ENCODE measurements around the gene SLC2A1. TPM values are rescaled to one million over a fixed set of nuclear protein-coding genes. Genes with fewer than 3 reads are reported as not detected.
A peak's percentile ranks its signal among the peaks of the same experiment; 100 is the strongest.

The SLC2A1 gene
- total RNA-seq, 1 experiment from 2014 or later = 30.4 TPM

DNA sequence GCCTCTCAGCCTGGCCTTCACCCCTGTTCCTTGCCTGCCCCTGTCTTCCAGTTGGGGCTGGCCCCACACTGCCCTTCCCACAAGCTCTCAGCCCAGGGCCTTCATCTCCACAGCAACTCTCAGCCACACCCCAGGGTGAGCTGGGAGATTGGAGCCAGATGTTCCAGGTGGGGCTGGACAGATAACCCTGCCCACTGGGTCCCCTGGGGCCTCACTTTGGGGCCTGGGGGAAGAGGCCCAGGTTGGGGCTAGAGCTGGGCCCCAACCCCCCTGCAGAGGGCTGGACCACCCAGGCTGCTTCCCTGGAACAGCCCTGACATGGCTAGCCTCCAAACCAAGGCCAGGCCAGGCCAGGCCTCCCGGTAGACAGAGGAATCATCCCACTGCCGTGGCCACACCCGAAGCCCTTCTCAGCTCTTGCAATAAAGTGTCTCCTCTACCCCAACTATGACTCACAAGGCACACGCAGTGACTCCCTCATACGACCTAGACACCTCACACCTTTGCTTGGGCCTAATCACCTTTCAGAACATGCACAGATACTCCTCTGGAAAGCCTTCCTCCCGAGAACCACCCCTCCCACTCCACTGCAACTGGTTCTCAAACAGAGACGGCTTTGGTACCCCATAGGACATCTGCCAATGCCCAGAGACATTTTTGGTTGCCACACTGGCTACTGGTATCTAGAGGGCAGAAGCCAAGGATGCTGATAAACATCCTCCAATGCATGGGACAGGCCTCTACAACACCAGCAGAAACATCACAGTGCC lies 22.2 kb downstream of the SLC2A1 start:
- in situ Hi-C loops (cut with HindIII; ENCODE audit: low pct_unique_long_range_greater_than_20kb, low sequenced_read_pairs) = no loop called here
- DNase-seq (ENCODE audit: low read depth, low spot score) = no peak

DNA sequence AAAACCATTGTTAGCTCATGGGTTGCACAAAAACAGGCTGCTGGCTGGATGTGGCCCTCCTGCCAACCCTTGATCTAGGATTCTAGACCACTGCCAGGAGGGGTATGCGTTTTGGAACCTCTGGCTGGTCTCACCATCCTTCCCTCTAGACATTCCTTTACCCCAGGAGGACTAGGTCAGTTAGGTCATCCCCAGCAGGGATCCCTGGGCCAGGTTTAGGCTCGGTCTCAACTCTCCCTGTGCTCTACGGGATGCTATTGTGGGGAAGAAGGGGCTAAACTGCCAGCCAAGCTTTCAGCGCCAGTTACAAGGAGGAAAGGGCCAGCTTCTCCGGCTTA lies 22.7 kb downstream of the SLC2A1 start:
- DNase-seq (ENCODE audit: low read depth, low spot score) = no peak
- in situ Hi-C loops (cut with HindIII; ENCODE audit: low pct_unique_long_range_greater_than_20kb, low sequenced_read_pairs) = no loop called here

DNA sequence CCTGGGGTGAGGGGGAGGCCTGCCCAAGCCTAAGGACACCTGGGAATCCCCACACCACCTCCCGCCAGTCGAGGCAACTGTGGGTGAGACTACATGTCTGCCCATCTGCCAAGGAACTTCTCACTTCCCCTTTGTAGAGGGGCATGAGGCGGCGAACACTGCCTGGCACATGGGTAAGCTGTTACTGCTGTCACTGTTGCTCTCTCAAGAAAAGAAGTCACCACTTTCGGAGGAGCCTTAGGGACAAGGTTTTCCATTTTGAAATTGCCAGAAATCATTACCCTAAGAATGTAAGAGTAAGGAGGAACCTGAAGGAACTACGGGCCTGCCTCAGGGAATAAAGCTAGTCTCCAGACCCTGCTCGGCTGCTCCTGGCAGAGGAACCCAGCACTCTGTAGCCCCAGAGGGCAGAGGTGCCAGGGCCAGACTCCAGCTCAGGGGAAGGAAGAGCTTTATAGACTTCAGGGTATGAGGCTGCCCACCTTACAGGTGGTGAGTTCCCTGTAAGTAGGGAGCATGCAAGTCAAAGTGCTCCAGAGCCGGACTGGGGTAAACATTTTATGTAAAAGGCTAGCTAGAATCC lies 23.3 kb downstream of the SLC2A1 start:
- in situ Hi-C loops (cut with HindIII; ENCODE audit: low pct_unique_long_range_greater_than_20kb, low sequenced_read_pairs) = no loop called here
- no peak for DNase-seq (ENCODE audit: low read depth, low spot score)

- DNase-seq (ENCODE audit: low read depth, low spot score) = no peak
- in situ Hi-C loops (cut with HindIII; ENCODE audit: low pct_unique_long_range_greater_than_20kb, low sequenced_read_pairs) = no loop called here
Observed at GRCh38 chr1:42934541-42935312, 23.9 kb downstream of the SLC2A1 start.

GRCh38 chr1:42933610-42934491 lies 24.8 kb downstream of the SLC2A1 start:
- in situ Hi-C loops (cut with HindIII; ENCODE audit: low pct_unique_long_range_greater_than_20kb, low sequenced_read_pairs) = no loop called here
- no peak for DNase-seq (ENCODE audit: low read depth, low spot score)

- in situ Hi-C loops (cut with HindIII; ENCODE audit: low pct_unique_long_range_greater_than_20kb, low sequenced_read_pairs) = no loop called here
- no peak for DNase-seq (ENCODE audit: low read depth, low spot score)
Observed at GRCh38 chr1:42933060-42933586, 25.5 kb downstream of the SLC2A1 start.

- in situ Hi-C loops (cut with HindIII; ENCODE audit: low pct_unique_long_range_greater_than_20kb, low sequenced_read_pairs) = no loop called here
- DNase-seq (ENCODE audit: low read depth, low spot score) = no peak
Observed at GRCh38 chr1:42932442-42932941, 26.2 kb downstream of the SLC2A1 start.

- DNase-seq (ENCODE audit: low read depth, low spot score) = no peak
- in situ Hi-C loops (cut with HindIII; ENCODE audit: low pct_unique_long_range_greater_than_20kb, low sequenced_read_pairs) = no loop called here
Observed at GRCh38 chr1:42931911-42932422, 26.7 kb downstream of the SLC2A1 start.

DNA sequence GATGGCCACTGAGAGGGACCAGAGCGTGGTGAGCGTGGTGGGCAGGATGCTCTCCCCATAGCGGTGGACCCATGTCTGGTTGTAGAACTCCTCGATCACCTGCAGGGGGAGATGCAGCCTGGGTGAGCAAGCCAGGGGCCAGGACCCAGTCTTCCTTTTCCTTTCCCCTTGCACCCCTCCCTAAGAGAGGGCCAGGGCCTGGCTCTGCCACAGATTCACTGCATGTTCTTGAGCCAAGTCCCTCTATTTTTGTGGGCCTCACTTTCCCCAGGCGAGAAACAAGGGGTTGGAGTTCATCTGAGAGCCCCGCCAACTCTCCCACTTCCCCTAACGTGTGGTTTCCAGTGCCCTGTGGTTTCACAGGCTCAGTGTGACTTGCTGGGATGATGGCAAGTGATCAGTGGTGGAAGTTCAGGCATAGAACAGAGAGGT lies 27.5 kb downstream of the SLC2A1 start:
- in situ Hi-C loops (cut with HindIII; ENCODE audit: low pct_unique_long_range_greater_than_20kb, low sequenced_read_pairs) = no loop called here
- DNase-seq (ENCODE audit: low read depth, low spot score) = peak; percentile 52

DNA sequence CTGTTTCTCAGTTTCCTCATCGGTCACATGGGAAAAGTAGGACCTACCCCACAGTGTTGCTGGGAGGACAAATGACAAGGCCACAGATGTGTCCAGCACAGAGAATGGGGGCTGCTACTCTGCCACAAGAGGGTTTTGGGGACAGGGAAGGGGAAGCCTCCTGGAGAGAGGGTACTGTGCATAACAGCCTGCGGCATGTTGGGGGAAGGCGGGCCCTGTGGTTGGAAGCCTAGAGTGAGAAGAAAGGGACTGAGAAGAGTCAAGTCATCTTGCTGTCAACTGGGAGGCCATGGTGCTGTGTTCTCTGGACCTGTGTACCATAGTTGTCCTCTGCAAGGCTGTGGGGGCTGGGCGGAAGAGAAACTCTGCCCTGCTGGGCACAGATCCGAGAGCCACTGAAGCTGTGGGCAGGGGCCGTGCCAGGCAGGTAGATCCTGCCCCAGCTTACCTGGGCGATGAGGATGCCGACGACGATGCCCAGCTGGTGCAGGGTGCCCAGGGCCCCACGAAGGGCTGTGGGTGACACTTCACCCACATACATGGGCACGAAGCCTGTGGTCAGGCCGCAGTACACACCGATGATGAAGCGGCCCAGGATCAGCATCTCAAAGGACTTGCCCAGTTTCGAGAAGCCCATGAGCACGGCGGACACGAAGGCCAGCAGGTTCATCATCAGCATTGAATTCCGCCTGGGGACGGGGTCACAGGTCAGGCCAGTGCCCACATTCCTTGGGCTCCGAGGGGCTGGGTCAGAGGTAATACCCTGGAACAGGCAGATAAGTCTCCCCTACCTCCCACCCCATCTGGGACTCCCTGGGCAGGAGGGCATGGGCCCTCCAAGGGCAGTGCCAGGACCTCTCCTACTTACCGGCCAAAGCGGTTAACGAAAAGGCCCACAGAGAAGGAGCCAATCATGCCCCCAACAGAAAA lies 28.2 kb downstream of the SLC2A1 start:
- no peak for DNase-seq (ENCODE audit: low read depth, low spot score)
- in situ Hi-C loops (cut with HindIII; ENCODE audit: low pct_unique_long_range_greater_than_20kb, low sequenced_read_pairs) = no loop called here

DNA sequence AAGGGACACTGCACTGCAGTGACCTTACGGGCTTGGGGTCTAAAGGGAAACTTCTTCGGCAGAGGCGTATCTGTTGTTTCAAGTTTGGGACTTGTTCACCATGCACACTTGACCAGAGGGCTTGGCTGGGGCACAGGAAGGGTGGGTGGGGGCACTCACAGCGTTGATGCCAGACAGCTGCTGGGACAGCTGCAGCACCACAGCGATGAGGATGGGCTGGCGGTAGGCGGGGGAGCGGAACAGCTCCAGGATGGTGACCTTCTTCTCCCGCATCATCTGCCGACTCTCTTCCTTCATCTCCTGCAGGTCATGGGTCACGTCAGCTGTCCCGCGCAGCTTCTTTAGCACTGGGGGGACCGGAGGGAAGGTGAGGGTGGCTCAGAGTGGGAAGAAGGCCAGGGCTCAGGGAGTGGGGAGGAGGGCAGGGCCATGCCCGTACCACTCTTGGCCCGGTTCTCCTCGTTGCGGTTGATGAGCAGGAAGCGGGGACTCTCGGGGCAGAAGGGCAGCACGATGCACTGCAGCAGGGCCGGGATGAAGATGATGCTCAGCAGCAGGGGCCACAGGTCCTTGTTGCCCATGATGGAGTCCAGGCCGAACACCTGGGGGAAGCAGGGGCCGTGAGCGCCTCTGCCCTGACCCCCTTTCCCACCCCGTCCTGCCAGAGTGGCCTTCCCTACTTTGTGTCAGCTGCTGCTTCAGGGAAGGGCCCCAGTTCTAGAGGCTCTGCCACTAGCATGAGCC lies 29.1 kb downstream of the SLC2A1 start:
- in situ Hi-C loops (cut with HindIII; ENCODE audit: low pct_unique_long_range_greater_than_20kb, low sequenced_read_pairs) = no loop called here
- DNase-seq (ENCODE audit: low read depth, low spot score) = no peak

GRCh38 chr1:42928859-42929258 lies 29.8 kb downstream of the SLC2A1 start:
- no peak for DNase-seq (ENCODE audit: low read depth, low spot score)
- in situ Hi-C loops (cut with HindIII; ENCODE audit: low pct_unique_long_range_greater_than_20kb, low sequenced_read_pairs) = no loop called here

- in situ Hi-C loops (cut with HindIII; ENCODE audit: low pct_unique_long_range_greater_than_20kb, low sequenced_read_pairs) = no loop called here
- DNase-seq (ENCODE audit: low read depth, low spot score) = no peak
Observed at GRCh38 chr1:42927920-42928505, 30.7 kb downstream of the SLC2A1 start.

DNA sequence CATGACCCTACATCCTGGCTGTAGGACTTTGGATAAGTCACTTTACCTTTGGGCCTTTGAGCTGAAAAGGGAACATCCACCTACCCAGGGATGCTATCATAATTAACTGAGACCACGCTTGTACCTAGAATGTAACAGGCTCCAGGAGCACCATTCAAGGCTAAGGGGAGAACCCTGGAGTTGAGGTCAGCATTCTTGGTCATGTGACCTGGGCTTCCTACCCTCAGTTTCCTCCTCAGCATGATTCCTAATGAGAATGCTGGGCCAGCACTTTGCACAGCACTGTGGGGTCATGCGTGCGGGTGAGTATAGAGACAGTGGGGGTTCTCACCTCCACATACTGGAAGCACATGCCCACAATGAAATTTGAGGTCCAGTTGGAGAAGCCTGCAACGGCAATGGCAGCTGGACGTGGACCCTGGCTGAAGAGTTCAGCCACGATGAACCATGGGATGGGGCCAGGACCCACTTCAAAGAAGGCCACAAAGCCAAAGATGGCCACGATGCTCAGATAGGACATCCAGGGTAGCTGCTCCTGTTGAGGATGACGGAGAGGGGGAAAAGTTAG lies 31.3 kb downstream of the SLC2A1 start:
- in situ Hi-C loops (cut with HindIII; ENCODE audit: low pct_unique_long_range_greater_than_20kb, low sequenced_read_pairs) = no loop called here
- DNase-seq (ENCODE audit: low read depth, low spot score) = no peak

DNA sequence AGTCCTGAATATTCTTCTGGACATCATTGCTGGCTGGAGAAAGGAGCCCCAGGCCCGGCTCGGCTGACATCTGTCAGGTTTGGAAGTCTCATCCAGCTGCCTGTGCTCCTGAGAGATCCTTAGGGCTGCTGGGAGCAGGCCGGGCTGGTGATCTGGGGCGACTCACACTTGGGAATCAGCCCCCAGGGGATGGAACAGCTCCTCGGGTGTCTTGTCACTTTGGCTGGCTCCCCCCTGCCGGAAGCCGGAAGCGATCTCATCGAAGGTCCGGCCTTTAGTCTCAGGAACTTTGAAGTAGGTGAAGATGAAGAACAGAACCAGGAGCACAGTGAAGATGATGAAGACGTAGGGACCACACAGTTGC lies 31.8 kb downstream of the SLC2A1 start:
- no peak for DNase-seq (ENCODE audit: low read depth, low spot score)

More for the DNA sequence above, 31.8 kb downstream of the SLC2A1 start:
- in situ Hi-C loops (cut with HindIII; ENCODE audit: low pct_unique_long_range_greater_than_20kb, low sequenced_read_pairs) = no loop called here
